HG02610 (cell line): ENCODE data around the gene PRDM5.
A peak's percentile ranks its signal among the peaks of the same experiment; 100 is the strongest.

Source experiments
- ATAC-seq: cut with Tn5 transposase; IDR thresholded peaks from one replicate; pipeline ENCODE4 v1.9.1; 2021; ENCODE audit warnings: mild to moderate bottlenecking, moderate library complexity; ENCODE audit not compliant: unreplicated experiment

The PRDM5 gene

DNA sequence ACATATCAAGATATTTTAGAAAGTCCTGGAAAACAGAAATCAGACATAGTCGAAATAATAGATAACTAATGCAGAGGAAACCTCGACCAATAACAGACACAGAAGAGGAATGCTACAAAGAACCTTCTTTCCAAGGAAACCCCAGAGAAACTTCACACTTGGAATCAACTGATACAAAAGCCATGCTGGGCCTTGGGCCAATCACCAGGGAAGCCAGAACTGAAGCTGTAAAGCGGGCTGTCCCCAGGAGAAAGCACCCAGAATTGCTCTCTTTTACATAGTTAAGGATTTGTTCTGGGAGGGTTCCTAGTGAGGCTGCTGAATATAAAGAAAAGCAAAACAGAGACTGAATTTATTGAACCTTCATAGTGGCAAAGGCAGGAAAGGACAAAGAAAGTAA lies 100.5 kb downstream of the PRDM5 start:
- no peak for ATAC-seq

GRCh38 chr4:120821029-120821428 lies 101.5 kb downstream of the PRDM5 start:
- no peak for ATAC-seq

DNA sequence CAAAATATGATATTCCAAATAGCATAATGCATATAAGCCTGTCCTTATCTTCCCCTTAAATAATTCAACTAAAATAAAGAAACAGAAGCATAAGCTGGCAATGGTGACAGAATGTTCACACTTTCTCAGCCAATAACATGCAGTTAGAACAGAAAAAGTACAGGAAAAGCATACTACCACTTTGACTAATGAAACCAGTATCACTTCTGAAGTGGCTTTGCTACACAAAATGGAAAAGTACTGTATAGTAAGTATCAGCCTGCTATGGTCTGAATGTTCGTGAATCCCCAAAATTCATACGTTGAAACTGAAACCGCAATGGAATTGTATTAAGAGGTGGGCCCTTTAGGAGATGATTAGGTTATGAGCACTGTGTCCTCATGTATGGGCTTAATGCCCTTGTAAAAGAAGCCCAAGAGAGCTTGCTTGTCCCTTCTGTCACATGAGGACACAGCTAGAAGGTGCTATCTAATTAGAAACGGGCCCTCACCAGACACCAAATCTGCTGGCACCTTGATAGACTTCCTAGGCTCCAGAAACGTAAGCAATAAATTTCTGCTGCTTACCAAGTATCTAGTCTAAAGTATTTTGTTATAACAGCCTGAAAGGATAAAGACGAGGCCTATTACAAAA lies 102.6 kb downstream of the PRDM5 start:
- ATAC-seq: peak; percentile 64

DNA sequence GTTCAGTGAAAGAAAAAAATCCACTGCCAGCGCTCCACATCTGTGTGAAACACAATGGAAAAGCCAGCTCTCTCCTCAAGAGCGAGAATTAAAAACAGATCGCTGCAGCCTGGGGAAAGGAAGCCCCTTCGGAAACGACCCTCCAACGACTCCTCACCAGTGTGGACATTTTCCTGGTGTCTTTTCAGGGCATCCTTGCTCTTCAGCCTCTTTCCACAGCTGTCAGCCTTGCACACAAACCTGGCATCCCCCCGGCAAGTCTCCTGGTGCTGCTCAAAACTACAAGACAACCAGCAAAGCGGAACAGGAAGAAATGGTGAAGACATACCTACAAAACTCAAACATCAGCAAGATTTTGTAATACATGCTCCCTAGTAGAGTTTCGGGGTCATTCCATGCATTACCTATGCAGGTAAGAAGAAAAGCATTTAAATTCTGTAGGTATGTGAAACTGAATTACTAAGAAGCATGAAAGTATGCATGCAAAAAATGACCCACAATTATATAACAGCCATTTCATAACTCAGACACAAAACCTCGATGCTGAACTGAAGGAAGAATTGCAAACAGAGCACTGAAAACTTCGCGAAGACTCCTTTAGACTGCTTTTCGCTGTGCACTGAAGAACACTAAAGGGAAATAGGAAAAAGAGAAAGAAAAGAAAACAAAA lies 106.1 kb downstream of the PRDM5 start:
- no peak for ATAC-seq

DNA sequence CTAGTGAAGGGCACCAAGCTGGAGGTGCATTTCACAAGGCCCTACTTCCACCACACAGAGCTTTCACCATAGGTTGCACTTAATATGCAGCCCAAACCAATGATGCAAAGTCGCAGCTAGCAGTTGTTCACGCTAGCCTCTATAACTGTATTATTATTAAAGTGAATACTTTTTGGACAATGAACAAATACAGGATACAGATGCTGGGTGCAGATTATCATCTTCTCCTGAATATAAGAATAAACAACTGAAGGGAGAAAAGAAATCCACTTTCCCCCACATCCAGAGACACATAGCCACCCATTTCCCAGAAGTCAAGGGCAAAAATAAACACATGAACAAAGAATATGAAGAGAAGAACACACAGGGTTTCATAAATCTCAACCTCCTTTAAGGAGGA lies 107.2 kb downstream of the PRDM5 start:
- no peak for ATAC-seq

- no peak for ATAC-seq
These were observed 107.6 kb downstream of the PRDM5 start for GRCh38 chr4:120814886-120815285.

DNA sequence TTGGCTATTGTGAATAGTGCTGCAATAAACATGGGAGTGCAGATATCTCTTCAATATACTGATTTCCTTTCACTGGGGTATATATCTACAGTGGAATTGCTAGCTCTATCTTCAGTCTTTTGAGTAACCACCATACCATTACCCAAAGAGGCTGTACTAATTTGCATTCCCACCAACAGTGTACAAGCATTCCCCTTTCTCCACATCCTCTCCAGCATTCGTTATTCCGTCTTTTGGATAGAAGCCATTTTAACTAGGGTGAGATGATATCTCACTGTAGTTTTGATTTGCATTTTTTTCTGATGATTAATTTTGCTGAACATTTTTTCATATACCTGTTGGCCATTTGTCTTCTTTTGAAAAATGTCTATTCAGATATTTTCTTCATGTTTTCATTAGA lies 110.3 kb downstream of the PRDM5 start:
- ATAC-seq: no peak

DNA sequence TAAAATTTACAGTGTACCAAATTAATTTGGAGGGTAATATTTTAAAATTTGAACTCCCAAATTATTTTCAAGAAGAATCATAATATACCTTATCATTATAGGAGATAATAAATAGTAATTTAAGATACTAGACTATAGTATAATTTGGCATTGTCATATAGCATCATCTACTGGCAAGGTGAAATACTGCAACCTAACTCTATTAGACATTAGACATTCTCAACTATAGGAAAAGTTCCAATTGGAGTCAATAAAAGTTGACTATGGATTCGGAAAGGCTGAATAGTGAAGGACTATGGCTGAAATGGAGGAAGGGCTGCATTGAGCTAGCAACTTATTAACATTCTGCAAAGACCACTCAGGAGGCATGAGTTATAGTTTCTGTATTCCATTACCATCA lies 113.0 kb downstream of the PRDM5 start:
- ATAC-seq: no peak

DNA sequence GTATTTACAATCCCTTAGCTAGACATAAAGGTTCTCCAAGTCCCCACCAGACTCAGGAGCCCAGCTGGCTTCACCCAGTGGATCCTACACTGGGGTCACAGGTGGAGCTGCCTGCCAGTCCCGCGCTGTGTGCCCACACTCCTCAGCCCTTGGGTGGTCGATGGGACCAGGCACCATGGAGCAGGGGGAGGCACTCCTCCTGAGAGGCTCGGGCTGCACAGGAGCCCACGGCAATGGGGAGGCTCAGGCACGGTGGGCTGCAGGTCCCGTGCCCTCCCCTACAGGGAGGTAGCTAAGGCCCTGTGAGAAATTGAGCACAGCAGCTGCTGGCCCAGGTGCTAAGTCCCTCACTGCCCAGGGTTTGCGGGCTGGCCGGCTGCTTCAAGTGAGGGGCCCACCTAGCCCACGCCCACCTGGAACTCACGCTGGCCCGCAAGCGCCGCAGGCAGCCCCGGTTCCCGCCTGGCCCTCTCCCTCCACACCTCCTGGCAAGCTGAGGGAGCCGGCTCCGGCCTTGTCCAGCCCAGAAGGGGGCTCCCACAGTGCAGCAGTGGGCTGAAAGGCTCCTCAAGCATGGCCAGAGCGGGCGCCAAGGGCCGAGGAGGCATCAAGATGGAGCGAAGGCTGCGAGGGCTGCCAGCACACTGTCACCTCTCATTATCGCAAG lies 113.9 kb downstream of the PRDM5 start:
- ATAC-seq: no peak

DNA sequence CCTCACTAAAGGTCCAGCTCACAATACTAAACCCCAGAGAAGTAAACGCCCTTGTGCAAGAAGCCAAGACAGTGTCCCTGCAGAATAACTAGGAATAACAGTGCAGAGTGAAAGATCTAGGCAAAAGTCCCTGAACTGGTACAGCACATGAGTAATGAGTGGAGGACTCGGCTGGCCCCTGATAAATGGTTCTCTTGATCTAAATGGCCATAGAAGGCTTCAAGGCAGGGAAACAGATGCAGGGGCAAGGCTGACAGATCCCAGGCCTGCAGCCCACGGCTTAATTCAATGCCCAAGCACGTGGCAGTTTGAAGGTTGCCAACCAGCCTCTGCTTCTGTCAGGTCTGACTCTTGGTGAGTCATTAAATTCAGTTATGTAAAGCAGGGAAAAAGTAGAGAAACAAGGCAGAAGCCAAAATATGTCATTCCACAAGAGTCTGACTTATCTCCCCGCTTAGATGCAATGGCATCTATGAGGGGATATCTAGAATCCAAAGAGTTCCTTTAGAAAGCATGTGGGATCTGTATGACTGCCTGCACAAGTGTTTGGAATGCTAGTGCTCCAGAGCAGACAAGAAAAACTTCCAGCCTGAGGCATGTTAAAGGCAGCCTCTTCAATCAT lies 121.3 kb downstream of the PRDM5 start:
- no peak for ATAC-seq

DNA sequence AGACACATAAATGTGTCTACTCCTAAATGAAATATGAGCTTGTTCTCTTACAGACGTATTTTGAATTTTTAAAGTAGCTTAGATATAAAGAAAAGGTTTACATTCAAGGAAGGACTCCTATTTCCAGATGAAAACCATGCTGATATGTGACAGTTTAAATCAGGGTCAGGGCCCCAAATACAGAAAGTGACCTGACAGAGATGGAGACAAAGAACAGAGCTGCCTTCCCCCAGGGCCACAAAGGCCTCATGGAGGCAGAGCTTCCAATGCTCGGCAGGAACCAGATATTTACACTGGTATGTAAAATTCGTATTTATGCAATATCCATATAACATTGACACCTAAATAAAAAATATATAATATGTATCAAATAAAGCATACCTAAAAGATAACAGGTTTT lies 124.0 kb downstream of the PRDM5 start:
- ATAC-seq: no peak

DNA sequence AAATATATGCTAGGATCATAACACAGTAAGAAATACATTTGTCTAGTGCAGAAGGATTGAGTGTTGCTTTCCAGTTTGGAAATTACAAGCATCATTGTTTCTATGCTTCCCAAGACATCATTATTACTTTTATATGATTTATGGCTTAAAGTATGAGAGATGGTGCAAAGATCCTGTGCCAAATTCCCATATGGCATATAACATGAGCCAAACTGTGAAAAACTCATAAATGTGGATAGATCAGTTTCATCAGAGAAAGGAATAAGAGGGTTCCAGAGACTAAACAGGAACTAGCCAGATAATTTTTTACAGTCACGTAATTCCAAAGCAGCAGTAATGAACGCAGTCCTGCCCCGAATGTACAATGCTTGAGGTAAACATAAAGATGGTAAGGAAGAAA lies 126.3 kb downstream of the PRDM5 start:
- no peak for ATAC-seq

GRCh38 chr4:120785202-120785601 lies 137.3 kb downstream of the PRDM5 start:
- no peak for ATAC-seq

DNA sequence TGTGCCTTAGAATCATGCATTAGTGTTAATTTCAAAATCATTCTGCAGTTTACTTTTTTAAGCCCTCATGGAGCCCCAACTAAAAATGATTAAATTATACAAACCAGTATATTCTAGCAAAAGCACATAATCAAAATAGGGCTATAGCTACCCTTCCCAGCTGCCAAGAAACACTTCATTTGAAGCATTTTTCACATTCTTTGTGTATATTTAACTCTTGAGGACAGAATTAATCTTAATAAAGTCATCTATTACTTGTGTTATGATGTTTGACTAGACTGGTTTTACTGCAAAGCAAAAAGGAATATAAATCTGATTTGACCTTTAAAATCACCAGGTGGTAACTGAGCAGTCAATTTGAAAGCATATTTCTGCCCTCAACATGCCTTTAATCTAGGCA lies 145.1 kb downstream of the PRDM5 start:
- no peak for ATAC-seq

GRCh38 chr4:120775431-120775830 lies 147.1 kb downstream of the PRDM5 start:
- no peak for ATAC-seq

DNA sequence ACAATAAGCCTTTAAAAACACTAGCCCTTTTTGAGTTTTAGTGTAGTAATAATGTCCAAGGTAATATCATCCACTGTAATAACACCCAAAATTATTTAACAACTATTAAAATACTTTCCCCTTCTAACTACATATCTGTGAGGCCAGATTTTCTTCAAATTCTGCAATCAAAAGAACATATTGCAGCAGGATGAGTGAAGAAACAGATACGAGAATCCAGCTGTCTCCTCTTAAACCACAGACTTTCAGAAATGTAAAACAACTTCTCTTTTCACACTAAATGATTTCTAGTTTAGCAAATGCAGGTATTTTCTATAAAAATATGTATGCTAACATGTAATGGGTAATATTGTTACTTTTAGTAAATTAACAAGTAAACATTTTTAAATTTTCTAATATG lies 148.9 kb downstream of the PRDM5 start:
- no peak for ATAC-seq

GRCh38 chr4:120771907-120772306 lies 150.6 kb downstream of the PRDM5 start:
- no peak for ATAC-seq

GRCh38 chr4:120770897-120771296 lies 151.6 kb downstream of the PRDM5 start:
- no peak for ATAC-seq

DNA sequence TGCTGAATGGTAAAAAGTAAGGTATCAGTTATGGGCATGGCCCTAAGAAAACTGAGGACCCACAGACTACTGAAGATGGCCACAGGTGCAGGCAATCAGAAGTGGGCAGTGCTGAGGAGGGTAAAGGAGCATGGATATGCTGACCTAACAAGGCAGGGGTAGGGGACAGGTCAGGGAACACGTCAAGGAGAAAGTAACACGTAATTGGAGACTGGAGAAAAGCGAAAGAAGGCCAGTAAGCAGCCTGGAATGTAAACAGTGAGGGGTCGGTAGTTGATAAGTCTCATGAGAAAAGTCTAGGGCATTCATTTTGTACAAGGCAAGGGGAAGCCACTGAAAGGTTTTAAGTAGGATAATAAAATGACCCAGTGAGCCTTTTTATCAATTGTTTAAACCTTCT lies 153.3 kb downstream of the PRDM5 start:
- ATAC-seq: no peak

DNA sequence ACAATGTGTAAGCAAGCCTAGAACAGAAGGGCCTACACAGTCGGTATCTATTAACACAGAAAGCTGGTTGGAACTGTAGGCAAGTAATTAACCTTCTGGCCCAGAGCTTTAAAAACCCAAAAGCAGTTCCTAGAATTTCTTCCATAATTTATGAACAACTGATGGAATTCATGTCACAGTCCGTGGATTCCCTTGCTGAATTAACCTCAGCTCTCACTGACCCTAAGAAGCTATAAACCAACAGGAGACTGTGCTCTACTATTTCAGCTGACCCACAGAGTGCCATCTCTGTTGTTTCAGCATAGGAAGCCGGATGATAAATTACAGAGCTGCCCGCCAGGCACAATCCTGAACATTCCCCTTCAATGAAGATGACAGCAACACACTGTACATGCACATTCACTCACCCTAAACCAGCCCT lies 157.3 kb downstream of the PRDM5 start:
- ATAC-seq: peak; percentile 13

DNA sequence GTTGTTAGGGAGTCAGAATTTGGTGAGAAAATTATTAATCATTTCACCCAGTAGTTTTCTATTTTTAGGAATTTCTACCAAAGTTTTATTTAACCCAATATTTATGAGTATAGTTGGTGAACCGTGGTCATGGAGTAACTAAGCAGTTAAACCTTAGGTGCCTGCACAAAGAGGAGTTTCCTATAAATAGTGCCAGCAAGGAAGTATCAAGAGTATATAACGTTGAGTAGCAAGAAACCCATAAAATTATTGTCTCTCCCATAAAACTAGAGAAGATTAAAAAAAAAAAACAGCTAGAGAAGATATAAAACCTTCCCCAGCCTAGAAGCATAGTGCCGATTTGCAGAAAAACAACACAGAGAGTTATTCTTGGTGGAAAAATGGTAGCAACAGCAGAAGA lies 158.9 kb downstream of the PRDM5 start:
- no peak for ATAC-seq

- no peak for ATAC-seq
These were observed 161.5 kb downstream of the PRDM5 start for GRCh38 chr4:120761070-120761469.
